ENCODE data around the gene NUAK1.

The NUAK1 gene

DNA sequence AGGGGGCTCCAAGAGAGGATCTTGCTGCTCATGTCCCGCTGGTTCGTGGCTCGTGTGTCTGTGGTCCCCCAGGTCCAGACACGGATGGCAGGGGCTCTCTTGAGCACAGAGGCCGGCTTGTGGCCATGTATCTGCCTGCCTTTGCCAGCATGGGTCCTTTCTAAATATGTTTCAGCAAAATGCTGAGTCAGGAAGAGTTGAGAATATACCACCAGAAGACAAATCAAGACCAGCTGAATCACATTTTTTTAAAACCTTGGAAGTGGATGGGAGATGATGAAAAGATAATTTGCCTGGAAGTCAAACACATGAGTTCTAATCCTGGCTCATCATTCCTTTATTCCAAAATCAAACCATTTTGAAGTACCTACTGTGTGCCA, 58.0 kb downstream of the NUAK1 start:
- DNase-seq = no peak

DNA sequence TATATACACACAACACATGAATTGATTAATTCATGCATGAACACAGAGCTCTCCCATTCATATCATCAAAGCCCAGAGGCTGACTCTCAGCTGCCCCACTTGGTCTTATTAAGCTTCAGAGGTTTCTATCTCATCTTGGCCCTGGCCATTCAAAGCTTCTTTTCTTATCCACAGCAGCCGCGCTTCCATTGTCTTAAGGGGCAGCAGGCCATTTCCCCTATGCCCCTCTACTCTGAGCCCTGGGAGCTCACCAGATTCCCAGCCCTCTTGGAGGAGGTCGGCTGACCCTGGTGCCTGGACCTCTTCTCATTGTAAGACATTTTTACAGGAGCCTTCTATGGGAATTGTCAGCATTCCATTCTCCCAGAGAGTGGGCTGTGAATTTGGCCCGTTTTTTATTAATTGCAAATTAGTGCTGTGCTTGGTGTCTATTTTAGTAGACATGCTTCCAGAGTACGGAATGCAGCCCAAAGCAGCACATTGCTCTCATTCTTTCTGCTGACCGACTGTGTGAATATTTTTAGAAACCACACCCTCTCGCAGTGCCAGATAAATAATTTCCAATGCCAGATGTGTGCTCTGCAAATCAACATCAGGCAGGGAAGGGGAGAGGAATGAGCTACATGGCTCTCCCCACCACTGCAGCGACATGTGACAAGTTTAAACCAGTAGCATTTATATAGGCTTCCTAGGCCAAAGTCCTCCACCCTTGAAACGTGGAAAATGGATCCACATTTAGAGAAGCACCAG, 58.5 kb downstream of the NUAK1 start:
- DNase-seq = no peak

DNA sequence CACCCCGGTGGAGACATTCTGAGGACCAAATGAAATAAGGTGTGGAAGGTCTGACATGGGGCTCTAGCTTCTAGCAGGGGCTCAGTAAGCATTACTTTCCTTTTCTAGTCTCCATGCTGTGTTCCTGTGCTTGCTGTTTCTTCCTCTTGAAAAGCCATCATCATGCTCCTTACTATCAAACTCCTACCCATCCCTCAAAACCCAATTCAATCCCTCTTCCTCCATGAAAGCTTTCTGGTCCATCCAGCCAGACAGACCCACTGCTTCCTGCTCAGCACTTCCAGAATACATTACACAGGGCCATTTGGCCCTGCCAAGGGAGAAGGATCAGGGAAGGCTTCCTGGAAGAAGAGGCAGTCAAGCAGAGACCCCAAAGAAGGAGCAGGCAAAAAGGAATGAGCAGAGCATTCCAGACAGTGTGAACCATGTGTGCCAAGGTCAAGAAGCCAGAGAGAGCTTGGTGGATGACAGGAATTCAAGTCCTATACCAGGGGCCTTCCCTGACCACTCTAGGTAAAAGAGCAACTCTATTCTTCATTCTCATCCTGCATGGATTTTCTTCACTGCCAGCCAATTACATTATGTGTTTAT, 59.5 kb downstream of the NUAK1 start:
- DNase-seq = no peak

DNA sequence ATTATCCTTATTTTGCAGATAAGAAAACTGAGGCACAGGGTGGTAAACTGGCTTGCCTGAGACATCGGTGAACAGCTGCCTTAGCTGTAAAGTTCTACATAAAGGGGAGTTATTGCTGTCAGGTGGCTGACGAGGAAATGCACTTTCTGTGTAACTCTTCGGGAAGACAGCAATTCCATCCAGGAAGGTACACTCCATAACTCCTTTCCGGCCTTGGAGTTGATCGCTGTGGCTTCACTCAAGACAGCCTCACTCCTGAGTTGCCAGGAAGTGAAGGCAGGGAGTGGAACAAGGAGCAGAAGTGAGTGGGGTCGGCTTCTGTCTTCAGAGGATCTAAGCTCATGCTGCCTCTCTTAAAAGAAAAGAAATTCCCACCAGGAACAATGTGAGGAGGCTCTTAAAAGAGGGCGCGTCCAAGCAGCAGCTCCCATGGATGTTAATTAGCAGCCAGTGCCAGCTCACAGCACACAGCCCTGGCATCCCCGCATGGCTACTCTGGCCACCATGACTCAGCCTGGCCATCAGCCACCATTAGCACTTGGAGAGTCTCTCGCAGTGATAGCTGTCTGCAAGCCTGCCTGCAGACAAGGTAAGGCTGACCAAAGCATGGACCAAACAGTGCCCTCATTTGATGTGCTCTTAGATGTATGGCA, 60.3 kb downstream of the NUAK1 start:
- DNase-seq = no peak

DNA sequence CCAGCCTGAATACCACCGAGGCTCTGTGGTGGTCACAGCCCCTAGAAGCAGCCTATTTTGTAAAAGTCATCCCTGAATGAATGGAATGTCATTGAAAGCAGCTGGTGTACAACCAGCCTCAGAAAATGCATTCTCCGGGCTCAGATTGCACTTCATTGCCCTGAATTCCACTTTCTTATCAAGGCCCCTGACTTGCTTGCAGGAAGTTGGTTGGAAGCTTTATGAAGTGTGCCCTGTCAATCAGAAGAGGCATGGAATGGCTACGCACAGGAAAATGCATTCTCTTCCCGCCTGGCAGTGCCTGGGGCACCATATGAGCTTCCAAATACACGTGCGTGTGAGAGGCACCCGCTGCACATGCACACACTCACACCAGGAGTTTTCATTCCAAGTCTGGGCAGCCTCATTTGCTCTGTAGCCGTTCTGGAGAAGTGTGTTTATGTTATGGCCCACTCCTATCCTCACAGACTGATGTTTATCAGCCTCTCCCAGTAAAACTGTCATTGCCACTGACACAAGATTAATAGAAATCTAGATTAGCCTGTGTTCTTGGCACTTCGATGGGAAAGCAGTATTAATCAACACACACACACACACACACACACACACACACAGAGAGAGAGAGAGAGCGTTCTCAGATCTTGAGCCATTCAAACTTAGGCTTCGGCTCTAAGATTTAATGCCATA, 63.9 kb downstream of the NUAK1 start:
- DNase-seq = no peak

DNA sequence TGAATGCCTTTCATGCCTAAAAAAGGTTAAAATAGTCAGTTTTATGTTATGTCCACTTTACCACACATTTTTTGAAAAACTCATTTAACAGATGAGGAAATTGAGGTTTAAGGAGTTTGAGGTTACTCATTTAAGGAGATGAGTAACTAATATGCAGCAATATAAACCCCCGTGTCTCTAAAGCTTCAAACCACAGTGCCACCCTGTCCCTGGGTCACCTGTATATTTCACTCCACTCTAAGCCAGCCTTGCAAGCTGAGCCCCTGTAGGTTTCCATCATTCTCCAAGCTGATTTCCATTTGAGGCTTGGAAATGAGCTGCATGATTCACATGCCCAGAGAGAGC, 64.4 kb downstream of the NUAK1 start:
- no peak for DNase-seq

DNA sequence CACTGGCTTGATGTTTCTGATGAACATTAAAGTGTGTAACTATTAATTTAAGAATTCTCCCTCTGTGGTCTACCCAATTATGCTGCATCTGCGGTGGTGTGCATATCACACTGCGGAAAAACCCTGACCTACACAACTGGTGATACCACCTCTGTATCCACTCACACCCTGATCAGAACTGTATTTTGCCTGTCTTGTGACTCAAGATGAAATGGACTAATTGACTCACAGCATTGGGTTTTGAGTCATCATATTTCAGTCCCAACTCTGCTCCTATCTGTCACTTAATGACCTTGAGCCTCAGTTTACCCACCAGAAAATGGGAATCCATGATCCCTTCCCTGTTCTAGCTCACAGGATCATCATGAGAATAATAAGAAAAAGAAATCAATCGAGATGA, 65.6 kb downstream of the NUAK1 start:
- no peak for DNase-seq

DNA sequence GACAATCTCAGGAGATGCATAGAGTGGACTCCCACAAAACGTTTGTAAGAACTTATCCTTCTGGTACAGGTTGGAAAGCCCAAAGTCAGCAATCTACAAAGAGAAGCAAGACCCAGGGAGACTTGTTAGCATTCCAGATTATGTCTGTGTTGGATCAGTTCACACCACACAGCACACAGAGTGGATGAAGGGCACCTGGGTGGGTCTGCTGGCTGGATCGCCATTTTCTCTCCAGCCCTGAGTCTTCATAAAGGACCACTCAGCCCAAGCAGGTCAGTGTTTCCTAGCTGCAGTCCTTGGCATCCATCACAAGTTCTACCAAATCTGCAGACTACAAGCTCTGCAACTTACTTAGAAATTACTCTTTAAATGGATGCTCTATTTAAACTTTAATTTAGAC, 66.0 kb downstream of the NUAK1 start:
- no peak for DNase-seq

DNA sequence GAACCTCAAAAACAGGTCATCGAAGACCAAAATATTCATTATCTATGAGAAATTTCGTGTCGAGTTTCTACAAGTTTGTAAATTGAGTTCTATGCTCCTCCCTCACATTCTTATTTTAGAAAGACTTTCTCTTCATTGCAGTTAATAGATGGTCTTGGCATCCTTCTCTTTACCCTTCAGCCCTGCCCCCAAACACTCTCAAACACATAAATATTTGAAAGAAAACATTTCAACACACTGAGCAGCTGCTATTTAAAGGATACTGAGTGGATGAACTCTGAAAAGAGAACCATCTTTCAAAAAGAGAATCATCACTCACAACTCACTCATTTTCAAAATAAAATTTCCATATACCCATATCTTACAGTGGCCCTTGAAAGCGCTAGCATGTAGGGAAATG, 67.1 kb downstream of the NUAK1 start:
- no peak for DNase-seq

DNA sequence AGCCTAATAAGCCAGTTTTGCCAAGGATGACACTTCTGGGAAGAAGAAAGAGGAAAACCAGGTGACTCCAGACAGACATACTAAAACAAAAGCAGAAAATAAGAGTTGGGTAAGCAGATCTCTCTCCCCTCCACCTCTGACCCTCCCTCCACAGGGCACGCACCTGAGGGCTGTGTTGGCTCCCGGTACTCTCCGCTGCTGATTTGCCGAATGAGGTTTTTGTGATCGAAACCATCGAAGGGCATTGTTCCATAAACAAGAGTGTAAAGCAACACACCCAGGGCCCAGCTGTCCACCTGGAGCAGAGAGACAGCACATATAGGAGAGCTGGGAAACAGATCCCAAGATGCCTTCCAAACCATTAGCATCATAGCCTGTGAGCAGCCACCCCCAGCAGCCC, 68.1 kb downstream of the NUAK1 start:
- no peak for DNase-seq

DNA sequence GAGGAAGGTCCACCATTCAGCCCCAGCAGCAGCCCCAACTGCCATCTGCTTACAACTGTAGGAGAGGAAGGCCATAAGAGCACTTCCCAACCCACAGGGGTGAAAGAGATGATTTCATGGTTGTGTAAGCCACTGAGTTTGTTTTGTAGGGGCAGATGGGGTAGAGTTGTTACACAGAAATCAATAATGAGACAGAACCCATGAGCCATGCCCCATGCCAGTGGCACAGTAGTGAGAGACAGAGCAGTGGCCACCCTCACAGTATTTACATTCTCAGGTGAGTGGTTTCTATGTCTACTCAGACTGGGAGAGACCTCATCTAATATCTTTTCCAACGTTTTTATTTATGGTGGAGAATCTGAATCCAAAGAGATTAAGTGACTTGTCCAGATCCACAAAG, 68.6 kb downstream of the NUAK1 start:
- no peak for DNase-seq

DNA sequence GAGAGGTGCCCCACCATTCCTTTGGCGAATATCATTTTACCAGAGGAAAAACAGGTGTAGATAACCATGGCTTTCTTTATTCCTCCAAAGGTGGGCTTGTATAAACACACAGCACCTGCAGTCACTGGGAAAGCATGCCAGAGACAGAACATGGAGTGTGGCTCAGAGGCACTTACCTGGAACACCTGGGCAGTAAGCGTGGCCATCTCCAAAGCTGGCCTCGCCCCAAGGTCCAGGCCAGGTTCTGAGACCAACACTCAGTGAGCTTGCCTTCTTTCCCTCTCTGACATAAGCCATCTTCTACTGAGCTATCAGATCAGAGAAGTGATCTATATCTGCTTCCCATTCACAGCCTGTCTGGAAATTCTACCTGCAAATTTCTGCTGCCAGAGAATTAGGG, 70.5 kb downstream of the NUAK1 start:
- no peak for DNase-seq

DNA sequence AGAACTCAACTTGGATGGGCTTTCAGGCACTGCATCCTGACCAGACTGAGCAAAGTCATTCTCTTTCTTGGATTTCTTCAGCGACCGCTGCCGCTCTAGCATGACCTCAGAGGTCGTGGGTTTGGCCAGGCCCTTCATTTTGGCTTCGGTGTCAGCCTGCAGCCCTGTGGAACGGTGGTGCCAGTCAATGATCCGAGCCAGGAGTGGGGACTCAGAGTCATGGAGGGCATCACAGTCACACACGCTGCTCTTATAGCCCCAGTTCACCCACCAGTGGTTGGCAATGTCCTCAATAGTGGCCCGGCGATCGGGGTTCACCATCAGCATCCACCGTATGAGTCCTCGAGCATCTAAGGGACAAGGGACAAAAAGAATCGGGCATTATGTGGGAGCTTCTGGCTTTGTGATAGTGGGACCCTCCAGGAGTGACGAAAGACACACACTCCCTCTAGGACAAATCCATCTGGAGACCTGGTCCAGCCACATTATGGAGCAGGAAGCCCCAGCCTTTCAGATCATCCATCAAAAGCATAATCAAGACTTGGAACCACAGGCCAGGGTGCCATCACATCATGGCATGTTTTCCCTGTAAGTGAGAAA, 71.0 kb downstream of the NUAK1 start:
- no peak for DNase-seq

DNA sequence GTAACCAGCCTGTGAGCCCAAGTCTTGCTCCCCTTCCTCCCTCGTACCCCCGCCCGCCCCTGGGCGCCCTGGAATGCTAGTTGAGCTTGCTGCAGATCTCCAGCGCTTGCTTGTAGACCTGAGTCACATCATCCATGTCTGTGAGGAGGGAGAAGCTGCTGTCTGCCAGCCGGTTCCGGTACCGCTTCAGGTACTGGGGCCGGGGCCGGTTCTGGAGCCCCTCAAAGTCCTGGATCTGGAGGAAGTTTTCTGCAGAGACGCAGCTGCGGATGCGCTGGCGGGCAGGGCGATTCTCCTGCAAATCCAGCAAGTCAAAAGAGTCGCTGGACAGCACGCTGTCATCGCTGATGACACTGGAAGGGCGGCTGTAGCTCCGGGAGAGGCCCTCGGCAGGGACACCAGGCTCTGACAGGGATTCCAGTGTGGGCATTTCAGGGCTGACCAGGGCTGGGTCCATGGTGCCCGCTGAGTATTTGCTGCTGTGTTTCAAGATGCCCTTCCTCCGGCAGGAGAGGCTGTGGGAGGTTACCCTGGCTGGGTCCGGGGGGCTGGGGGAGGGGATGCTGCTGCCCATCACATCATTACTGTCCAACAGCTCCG, 71.9 kb downstream of the NUAK1 start:
- no peak for DNase-seq

DNA sequence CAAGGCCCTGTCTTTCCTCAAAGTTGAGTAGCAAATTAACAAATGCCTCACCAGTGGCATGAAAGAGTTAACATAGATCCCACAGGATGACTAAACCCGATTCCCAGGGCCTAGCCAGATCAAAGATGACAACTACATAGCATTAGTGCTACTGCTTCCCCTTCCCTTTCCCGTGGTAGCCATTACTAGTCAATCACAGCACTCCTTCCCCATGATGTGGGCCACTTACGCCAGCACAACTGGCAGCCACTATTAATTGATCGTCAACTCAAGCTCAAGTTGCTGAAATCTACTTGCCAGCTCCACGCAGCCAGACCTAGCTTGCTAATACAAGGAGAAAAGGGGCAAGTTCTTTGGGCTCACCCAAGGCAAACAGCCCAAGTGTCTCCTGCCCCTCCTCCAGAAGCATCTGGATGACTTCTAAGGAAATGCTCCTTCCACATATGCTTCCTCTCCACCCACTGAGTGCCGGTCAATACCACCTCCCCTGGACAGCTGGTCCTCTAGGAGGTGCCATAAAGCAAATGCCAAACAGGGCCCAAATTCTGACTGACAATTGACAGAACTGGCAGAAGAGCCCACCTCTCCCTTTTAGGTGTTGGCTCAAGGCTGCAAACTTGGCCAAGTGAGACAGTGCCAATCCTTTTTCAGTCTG, 72.6 kb downstream of the NUAK1 start:
- no peak for DNase-seq

DNA sequence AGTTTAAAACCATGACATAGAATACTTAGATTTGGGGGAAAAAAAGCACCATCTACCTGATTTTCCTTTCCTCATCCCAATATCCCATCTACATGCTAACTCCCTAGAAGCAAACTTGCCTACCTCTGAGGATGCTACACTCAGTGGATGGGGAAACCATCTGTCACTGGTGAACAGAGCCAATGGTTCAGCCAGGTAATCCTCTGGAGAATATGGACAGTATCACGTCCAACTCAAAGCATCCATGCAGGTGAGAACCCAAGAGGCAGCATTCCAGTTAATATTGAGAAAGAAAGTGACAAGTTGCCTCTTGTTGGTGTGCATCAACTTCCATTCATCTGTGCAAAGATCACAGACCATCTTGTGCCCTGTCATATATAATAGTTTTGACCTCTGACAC, 73.2 kb downstream of the NUAK1 start:
- no peak for DNase-seq

DNA sequence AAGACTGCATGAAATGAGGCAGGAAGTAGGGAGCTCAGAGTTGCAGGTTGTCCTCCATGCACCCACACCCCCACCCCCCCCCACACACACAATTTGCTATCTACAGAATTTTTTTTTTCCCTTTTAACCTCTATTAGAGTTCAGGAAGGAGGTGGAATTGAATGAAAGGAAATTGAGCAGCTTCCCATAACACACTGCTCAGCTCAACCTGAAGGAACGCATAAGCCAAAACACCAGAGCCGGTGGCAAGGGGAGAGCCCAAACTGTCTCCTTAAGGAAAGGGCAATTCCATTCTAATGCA, 74.1 kb downstream of the NUAK1 start:
- no peak for DNase-seq

DNA sequence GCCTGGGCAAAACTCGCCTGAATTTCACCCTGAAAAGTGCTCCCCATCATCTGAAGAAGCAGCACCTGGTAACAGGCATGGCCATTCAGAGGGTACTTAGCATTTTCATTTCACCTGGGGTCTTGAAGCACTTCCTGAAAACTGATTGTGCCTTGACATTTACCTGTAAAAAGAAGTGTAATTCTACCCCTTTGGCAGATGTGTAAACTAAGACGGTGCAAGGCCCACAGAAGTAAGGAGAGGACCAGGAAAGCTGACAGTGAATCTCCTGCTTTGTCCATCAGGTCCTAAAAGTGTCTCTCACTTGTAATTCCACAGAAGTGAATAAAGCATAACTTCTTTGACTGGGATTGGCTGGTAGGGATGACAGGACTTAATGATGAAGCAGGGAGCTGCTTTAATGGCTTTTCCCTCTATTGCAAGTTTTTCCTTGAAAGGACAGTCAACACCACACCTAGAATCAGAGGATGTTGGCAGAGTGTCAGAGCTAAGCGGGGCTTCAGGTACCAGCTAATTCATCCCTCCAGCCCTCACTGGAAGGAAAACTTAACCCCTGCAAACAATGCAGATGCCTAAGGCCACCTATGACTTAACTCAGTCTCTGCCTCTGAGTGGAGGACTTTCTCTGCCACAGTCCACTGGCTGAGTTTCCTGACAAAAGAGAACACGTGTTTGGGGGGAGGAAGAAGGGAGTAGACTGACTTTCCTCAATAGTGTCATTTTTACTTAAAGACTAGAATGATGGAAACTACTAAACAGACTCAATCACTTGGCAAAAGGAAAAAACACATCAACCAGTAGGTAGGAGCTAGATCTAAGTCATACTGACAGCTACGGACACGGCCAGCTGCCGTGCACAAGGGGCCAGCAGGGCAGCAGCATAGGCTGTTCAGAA, 74.7 kb downstream of the NUAK1 start:
- DNase-seq = no peak

DNA sequence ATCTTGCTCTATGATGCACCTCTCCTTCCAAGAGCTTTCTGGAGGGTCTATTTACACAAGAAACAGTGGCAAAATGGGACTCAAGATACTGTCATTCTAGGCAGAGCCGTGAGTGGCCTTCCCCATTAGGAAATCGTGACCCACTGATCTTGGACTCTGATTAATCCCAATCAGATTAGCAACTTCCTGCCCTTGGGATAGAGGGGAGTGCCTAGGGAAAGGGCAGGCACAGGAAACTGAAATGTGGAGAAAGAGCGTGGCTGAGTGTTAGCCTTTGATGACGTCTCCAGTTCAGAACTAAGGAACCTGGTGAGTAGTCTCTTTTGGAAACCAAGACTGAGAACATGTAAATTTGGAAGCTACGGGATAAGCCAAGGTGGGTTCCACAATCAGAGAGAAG, 76.1 kb downstream of the NUAK1 start:
- DNase-seq = no peak

DNA sequence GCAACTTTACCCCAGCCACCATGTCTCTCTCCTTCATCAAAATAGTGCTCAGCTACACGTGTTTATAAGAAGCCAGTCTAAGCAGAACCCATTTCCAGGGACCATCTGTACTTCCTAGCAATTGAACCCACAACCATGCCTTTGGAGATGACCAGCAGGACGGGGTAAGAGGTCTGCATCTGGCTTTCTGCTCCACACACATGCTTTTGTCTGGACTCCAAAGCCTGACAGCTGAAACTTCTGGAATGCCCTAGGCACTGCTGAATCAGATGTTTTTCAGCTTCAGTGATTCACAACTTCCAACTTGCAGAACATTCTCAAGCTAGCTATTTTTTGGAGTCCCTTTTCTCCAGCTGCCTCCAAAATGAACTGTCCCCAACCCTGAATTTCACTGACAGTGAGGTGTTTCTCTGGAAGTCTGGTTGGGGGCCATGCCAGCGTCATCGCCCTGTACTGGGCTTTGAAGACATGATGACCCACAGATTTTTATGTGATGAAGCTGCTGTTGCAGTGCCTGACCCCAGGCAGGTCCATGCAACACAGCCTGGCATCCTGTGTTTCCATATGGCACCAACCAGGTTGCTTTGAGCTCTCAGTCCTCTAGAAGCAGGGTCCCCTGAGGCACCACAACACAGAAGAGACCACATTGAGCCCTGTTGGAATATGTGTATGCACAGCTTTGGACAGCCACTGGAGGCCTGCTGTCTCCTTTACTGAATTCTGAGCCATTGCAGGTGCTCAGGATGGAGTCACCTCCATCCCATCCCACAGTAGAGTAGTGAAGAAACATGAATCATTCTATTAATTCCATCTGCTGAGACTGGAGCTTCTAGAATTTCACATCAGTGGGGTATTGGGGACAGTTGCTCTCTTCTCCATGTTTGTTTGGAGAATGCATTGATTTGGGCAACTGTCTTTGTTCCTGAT, 80.2 kb downstream of the NUAK1 start:
- no peak for DNase-seq

DNA sequence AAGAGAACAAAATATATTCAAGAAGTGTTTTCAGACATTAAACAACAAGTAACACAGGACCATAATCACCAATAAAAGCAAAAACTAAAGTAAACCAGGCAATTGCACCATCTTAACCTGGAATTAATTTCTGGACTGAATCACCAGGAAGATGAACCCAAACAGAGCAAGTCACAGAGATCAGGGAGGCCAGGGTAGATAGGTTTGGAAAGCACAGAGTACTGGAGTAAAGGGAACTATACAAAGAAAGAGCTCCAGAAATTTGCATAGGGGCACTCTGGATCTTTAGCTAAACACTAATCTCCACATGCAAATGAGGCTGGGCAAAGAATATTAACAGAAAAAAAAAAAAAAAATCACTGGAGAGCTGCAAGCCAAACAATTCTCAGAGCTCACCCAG, 84.7 kb downstream of the NUAK1 start:
- DNase-seq = no peak
